Loucy (cell line): ENCODE results near the gene HOXB3.

Experiments
- CTCF ChIP-seq: fragments of 200-600 bp; sonication (generic); conservative IDR thresholded peaks from 2 replicates; pipeline ENCODE4 v1.5.1; 2014; ENCODE audit warnings: mild to moderate bottlenecking, antibody characterized with exemption, low read length
- EZH2phosphoT487 ChIP-seq: fragments of 200-600 bp; IDR thresholded peaks from 2 replicates; pipeline ENCODE4 v1.6.1; 2018; ENCODE audit warnings: antibody characterized with exemption, mild to moderate bottlenecking, moderate library complexity, borderline replicate concordance

GRCh38 chr17:48503747-48504146 is 86.3 kb downstream of the HOXB3 start:
- TF ChIP-seq CTCF (no peak), EZH2phosphoT487 (no peak)
